ENCODE results near the gene ROBO1.

The ROBO1 gene

GRCh38 chr3:79664455-79664854 lies 103.3 kb downstream of the ROBO1 start:
- DNase-seq, result no peak

- no peak for DNase-seq
Measured at GRCh38 chr3:79661896-79662295, 105.9 kb downstream of the ROBO1 start.

- DNase-seq, result no peak
Measured at GRCh38 chr3:79657076-79657475, 110.7 kb downstream of the ROBO1 start.

GRCh38 chr3:79654019-79654418 lies 113.8 kb downstream of the ROBO1 start:
- DNase-seq, result no peak

GRCh38 chr3:79653266-79653830 lies 114.5 kb downstream of the ROBO1 start:
- DNase-seq, result no peak

- DNase-seq, result no peak
Measured at GRCh38 chr3:79651536-79652065, 116.2 kb downstream of the ROBO1 start.

- no peak for DNase-seq
Measured at GRCh38 chr3:79639855-79640254, 127.9 kb downstream of the ROBO1 start.

- no peak for DNase-seq
Measured at GRCh38 chr3:79636372-79636771, 131.4 kb downstream of the ROBO1 start.

- no peak for DNase-seq
Measured at GRCh38 chr3:79632842-79633241, 135.0 kb downstream of the ROBO1 start.

- DNase-seq, result no peak
Measured at GRCh38 chr3:79618883-79619282, 148.9 kb downstream of the ROBO1 start.

GRCh38 chr3:79606414-79606813 lies 161.4 kb downstream of the ROBO1 start:
- DNase-seq, result no peak

GRCh38 chr3:79604681-79605080 lies 163.1 kb downstream of the ROBO1 start:
- no peak for DNase-seq

GRCh38 chr3:79602385-79602784 lies 165.4 kb downstream of the ROBO1 start:
- no peak for DNase-seq

GRCh38 chr3:79598594-79598993 lies 169.2 kb downstream of the ROBO1 start:
- DNase-seq, result no peak

GRCh38 chr3:79597709-79598108 lies 170.1 kb downstream of the ROBO1 start:
- no peak for DNase-seq

- no peak for DNase-seq
Measured at GRCh38 chr3:79587150-79587549, 180.6 kb downstream of the ROBO1 start.

GRCh38 chr3:79586232-79586631 lies 181.6 kb downstream of the ROBO1 start:
- DNase-seq, result no peak

- DNase-seq, result no peak
Measured at GRCh38 chr3:79572930-79573329, 194.9 kb downstream of the ROBO1 start.

GRCh38 chr3:79568938-79569337 lies 198.9 kb downstream of the ROBO1 start:
- no peak for DNase-seq

- DNase-seq, result no peak
Measured at GRCh38 chr3:79564192-79564591, 203.6 kb downstream of the ROBO1 start.

- DNase-seq, result no peak
Measured at GRCh38 chr3:79560698-79561097, 207.1 kb downstream of the ROBO1 start.

GRCh38 chr3:79558943-79559342 lies 208.9 kb downstream of the ROBO1 start:
- DNase-seq, result peak; percentile 0

- DNase-seq, result no peak
Measured at GRCh38 chr3:79555655-79556054, 212.1 kb downstream of the ROBO1 start.

GRCh38 chr3:79551997-79552396 lies 215.8 kb downstream of the ROBO1 start:
- no peak for DNase-seq

GRCh38 chr3:79551321-79551892 lies 216.4 kb downstream of the ROBO1 start:
- DNase-seq, result no peak

Data from hematopoietic multipotent progenitor cell treated with erythropoietin and hydrocortisone succinate and interleukin-3 and kit ligand, for 6 days (in vitro differentiated cells).